Mucosa of descending colon (tissue), 3 donors: ENCODE measurements around the gene ELL. TPM values are rescaled to one million over a fixed set of nuclear protein-coding genes. Genes with fewer than 3 reads are reported as not detected.

Experiments used
- ATAC-seq: fragments of 200-7000 bp; cut with Tn5 transposase; one replicate; pipeline ENCODE4 v1.9.1; 2020; ENCODE audit warnings: mild to moderate bottlenecking, moderate library complexity
- DNase-seq, 3 donors: peaks; one replicate each; pipeline ENCODE4 v3.0.0-alpha.2; 2020
- H3K36me3 ChIP-seq: fragments of 200-600 bp; one replicate; pipeline ENCODE4 v1.8.0; 2021; ENCODE audit warnings: low read depth, mild to moderate bottlenecking
- H3K4me1 ChIP-seq: fragments of 200-600 bp; one replicate; pipeline ENCODE4 v1.8.0; 2021; ENCODE audit warnings: low read depth, mild to moderate bottlenecking
- H3K4me3 ChIP-seq: fragments of 200-600 bp; one replicate; pipeline ENCODE4 v1.8.0; 2021; ENCODE audit warnings: mild to moderate bottlenecking
- H3K9me3 ChIP-seq: fragments of 200-600 bp; one replicate; pipeline ENCODE4 v1.8.0; 2021; ENCODE audit warnings: mild to moderate bottlenecking
- CTCF ChIP-seq: fragments of 200-600 bp; IDR thresholded peaks from one replicate; pipeline ENCODE4 v1.8.0; 2022; ENCODE audit warnings: antibody characterized with exemption, mild to moderate bottlenecking
- intact Hi-C, 2 donors: fragments of 100-400 bp; cut with DNase I in 1 of 2; cut with micrococcal nuclease in 1 of 2; formaldehyde crosslinking; loops; one replicate each; pipeline versions ENCODE4 v1.11.0 to v1.11.1; 2022; cut with DNase I, micrococcal nuclease
- total RNA-seq, 3 donors: library from RNA; stranded (reverse); fragmentation: NEBNext Ultra II Directional in 2 of 3; extraction: Animal tissue kit (Norgen Biotek cat#: 25700) in 2 of 3; gene quantifications; one replicate each; pipeline versions ENCODE4 v1.2.1 to v1.2.4, GENCODE V29; 2021 to 2023
- donor health status: DM: no; HTN: no; CAD: no; lungs with moderate emphysema.
- donor health status: DM: no; HTN: no; CAD: no.
- donor health status: DM: no; HTN: yes; CAD: no.

Gene ELL
- total RNA-seq, 3 donors from 2014 or later, result 17.8 to 21.6 (median 18.9) TPM

- Histone ChIP-seq H3K4me3 (no peak overlapping the region), H3K36me3 (no peaks in the 10 kb centered on the region), H3K4me1 (peaks cover 14% of the 10 kb centered on the region), H3K9me3 (no peaks in the 10 kb centered on the region)
- intact Hi-C loops, result no loop called here
- ATAC-seq, result no peak
- no peak for DNase-seq
- TF ChIP-seq CTCF, result no peak
Observed at GRCh38 chr19:18392926-18393325, 128.9 kb downstream of the ELL start.

Other genes starting within 250 kb of the ELL start
- 10 to 100 TPM in 1 of 3 donors, 1 to 10 TPM in 2; 4.4 to 10.6 (median 8.0) TPM for gene IQCN, start 247.6 kb downstream of the ELL start, total RNA-seq
- gene JUND, start 240.4 kb downstream of the ELL start, total RNA-seq, result 100 to 1,000 TPM; 267 to 328 (median 295) TPM
- 100 to 1,000 TPM in 2 of 3 donors, 10 to 100 TPM in 1; 86.3 to 158 (median 124) TPM for gene LSM4, start 199.0 kb downstream of the ELL start, total RNA-seq
- 10 to 100 TPM; 77.1 to 97.4 (median 91.5) TPM for gene PGPEP1, start 181.5 kb downstream of the ELL start, total RNA-seq
- 10 to 100 TPM; 13.8 to 28.2 (median 20.4) TPM for gene GDF15, start 135.9 kb downstream of the ELL start, total RNA-seq
- 1 to 10 TPM; 2.1 to 8.8 (median 5.8) TPM for gene LRRC25, start 124.4 kb downstream of the ELL start, total RNA-seq
- 10 to 100 TPM; 31.2 to 48.6 (median 41.1) TPM for gene SSBP4, start 102.7 kb downstream of the ELL start, total RNA-seq
- gene ISYNA1, start 83.9 kb downstream of the ELL start, total RNA-seq, result 10 to 100 TPM; 10.2 to 20.0 (median 13.2) TPM
- gene FKBP8, start 21.5 kb upstream of the ELL start, total RNA-seq, result 100 to 1,000 TPM; 152 to 256 (median 162) TPM
- gene KXD1, start 35.8 kb upstream of the ELL start, total RNA-seq, result 10 to 100 TPM; 63.2 to 76.9 (median 68.8) TPM
- gene UBA52, start 49.8 kb upstream of the ELL start, total RNA-seq, result 100 to 1,000 TPM; 771 to 910 (median 811) TPM
- 10 to 100 TPM; 48.2 to 55.4 (median 49.3) TPM for gene REX1BD, start 66.7 kb upstream of the ELL start, total RNA-seq
- gene CRLF1, start 84.7 kb upstream of the ELL start, total RNA-seq, result 1 to 10 TPM; 1.3 to 7.0 (median 6.6) TPM
- 10 to 100 TPM in 1 of 3 donors, 1 to 10 TPM in 1, under 1 TPM in 1; 0.93 to 10.5 (median 1.4) TPM for gene TMEM59L, start 90.8 kb upstream of the ELL start, total RNA-seq
- gene KLHL26, start 115.0 kb upstream of the ELL start, total RNA-seq, result 10 to 100 TPM in 1 of 3 donors, 1 to 10 TPM in 2; 7.6 to 16.6 (median 8.9) TPM
- 10 to 100 TPM; 11.5 to 15.1 (median 12.5) TPM for gene CRTC1, start 161.6 kb upstream of the ELL start, total RNA-seq